ENCODE measurements around the gene PHLDB2.

PHLDB2 gene

DNA sequence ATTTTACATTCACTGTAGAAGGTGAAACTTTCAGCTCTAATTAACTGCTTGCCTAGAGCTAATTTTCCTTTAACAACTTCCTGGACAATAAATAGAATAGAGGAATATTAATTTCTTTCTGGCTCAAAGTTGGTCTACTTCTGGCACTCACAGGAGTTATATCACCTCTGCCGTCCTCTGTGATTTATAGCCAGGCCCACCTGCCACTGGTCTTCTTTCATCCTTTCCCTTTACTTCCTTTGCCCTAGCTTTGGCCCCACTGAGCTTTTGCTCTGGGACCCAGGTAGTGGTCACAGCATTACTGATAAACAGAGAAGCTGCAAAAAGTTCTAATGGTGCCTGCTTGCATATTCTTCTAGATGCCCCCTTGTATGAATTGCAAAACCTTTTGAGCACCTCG is 70.4 kb downstream of the PHLDB2 start:
- no peak for DNase-seq

DNA sequence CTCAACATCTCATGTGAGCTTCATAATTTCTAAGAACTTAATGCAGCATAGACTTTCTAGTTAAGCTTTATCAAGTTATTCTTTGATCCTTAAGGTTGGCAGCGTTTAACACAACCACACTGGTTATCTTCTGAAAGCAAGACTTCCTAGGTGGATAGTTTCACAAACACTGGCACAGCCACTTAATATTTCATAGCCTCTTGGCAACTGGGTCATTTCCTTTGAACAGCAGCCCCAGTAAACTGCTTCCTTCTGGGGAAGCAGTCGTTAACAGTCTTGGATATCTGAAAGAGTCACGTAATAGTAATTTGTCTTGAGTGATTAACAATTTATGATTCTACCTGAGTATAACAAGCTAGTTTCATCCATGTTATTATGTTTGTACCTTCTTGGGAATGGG is 73.9 kb downstream of the PHLDB2 start:
- no peak for DNase-seq

DNA sequence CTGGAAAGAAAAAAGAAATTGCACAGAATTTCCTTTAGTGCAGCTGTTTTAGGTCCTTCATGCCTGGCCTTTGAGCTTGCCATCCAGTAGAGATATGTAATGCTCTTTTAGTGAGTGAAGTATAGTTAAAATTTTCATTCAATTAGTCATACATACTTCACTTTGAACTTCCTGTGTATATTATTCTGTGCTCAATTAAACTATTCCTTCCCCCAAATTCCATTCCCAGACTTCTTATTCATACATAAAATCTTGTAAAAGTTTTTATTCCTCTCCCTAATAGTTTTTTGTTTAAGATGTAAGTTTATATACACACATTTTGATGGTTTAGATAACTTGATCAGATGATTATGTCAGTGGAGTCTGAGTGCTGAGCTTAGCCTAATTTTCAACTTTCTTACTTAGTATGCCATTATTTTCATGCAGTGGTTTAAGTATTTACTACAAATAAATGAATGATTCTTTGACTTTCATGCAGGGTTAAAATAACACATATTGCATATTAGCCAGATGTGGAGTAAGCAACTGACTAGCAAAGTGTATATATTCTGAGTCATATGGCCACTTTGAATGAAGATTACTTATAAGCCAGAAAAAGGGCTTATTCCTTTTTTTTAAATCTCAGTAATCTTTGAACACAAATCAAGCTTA is 77.3 kb downstream of the PHLDB2 start:
- DNase-seq = no peak

DNA sequence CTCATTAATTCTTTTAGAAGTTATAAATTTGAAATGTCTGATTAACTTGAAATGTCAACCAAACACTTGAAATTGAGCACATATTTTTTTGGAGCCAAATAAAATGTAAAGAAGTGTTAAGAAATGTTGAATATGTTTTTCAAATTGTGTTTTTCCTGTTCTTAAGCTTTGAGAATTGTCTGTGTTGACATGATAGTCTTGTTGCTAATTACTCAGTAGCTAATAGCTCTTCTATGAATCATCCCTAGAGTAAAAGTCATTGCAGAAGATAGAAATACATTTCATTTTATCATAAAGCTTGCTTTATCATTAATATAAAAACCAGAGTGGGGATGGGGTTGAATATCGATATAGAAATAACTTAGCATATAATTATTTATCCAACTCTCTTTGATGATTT is 77.9 kb downstream of the PHLDB2 start:
- DNase-seq = no peak

DNA sequence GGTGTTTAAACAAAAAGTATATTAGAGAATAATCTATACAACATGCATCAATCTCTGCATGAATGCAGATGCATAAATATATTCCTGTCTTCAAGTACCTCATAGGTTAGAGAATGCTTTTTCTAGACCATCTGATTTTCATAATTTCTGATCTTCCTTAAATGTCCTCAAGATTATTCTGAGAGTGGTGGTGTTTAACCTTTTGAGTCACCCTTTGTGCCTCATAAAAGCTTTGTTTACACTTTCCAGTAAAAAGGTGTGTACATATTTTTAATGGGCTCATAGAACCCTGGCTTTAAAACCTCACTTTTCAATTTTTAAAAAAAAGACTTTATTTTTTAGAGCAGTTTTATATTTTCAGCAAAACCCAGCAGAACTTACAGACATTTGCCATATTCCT is 78.8 kb downstream of the PHLDB2 start:
- DNase-seq = no peak

DNA sequence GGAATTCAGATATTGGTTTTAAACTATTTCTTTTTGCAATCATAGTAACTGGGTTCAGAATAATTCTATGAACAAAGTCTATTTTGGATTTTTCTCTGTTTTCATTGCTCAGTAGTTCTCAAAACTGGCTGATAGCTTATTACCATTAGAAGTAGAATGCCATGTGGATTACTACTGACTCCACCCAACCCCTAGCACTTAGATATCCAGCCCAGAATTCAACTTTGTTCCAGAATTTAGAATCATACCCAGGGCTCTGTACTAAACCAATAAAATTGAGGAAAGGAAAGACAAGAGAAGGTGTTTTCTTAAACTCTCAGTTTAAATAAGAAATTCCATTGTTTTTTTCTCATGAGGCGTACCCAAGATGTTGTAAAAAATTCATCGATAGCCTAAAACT is 80.8 kb downstream of the PHLDB2 start:
- DNase-seq = no peak

DNA sequence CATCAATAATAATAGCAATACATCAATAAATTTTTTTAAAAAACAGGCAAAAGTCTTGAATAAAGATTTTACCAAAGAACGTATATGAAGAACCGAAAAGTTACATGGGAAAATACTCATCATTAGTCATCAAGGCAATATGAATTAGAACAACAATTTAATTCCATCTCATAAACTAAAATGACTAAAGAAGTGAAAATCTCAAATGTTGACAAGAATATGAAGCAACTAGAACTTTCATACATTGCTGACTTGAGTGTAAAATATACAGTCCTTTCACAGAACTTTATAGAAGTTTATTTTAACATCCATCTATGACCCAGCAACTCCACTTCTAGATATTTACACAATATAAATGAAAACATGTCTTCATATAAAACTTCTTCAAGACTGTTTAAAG is 84.5 kb downstream of the PHLDB2 start:
- DNase-seq = no peak

DNA sequence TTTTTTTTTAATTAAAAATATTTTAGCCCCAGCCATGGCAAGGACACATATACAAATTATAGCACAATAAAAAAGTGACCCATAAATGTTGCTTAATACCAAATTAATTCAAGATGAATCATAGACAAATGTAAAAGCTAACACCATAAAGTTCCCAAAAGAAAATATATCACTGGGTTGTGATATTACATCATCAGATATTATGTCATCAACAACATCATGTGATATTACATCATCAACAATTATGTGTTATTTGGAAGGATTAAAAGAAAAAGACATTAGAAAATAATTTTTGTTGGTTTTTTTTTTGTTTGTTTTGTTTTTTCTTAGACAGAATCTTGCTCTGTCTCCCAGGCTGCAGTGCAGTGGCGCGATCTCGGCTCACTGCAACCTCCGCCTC is 85.3 kb downstream of the PHLDB2 start:
- DNase-seq = no peak

DNA sequence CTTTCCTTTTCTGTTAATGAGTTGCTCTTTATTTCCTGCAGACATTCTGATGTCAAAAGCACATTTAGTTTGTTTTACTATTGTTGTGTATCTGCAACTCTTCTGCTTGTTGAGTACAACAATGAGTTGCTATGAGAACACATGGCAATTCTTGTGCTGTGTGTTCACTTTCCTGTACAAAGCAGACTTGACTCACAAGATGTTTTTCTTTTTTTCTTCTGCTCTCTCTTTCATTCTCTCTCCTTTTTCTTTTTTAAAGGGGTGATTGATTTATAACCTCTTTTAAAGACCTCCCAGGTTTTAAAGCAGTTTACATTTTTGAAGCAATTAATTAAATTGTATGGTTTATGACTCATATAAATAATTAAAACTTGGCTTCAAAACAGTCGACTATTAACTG is 88.2 kb downstream of the PHLDB2 start:
- DNase-seq = no peak

DNA sequence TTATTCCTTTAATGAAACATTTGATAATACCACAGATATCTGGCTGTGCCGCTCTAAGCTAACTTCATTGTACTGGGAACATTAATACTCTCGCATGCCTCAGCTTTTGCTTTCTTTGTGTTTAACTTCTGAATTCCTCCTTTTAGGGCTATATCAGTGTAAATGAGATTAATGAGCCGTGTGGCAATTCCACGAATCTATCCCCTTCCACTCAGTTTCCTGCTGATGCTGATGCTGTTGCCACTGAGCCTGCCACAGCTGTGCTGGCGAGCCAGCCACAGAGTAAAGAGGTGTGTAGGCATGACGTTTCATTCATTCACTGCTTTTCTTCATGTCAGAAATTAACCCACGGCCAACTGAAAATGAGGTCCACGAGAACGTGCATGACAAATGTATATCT is 89.7 kb downstream of the PHLDB2 start:
- no peak for DNase-seq

DNA sequence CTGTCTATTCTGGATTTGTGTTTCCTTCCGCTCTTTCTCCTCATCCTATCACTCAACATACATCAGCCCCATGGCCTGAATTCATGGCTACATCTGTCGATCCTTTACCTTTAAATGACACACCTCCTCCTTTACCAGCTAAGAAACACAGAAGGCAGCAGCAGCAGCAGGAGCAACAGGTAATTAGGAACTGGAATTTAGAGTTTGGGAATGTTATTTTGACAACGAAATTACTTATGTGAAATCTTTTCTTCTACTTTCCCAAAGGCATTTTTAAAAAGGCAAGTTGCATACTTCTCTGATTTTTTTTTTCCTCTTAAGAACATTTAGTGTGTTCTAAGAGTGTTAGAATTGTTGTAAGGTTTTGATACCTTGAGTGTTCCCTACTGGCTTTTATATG is 90.6 kb downstream of the PHLDB2 start:
- no peak for DNase-seq

DNA sequence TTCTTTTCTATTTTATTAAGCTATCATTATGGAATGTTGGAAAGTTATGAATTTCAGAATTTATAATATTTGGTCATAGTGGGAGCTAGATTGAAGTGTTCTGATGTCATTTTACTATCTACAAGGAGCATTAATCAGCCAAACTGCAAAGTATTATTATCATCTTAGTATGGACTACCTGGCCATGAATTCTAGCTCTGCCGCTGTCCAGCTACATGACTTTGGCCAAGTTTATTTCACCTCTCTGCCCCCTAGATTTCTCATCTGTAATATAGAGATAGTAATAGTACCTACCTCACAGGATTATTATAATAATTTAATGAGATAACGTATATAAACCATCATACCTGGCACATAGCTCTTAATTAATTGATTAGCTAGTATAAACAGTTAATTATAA is 92.0 kb downstream of the PHLDB2 start:
- DNase-seq = no peak

DNA sequence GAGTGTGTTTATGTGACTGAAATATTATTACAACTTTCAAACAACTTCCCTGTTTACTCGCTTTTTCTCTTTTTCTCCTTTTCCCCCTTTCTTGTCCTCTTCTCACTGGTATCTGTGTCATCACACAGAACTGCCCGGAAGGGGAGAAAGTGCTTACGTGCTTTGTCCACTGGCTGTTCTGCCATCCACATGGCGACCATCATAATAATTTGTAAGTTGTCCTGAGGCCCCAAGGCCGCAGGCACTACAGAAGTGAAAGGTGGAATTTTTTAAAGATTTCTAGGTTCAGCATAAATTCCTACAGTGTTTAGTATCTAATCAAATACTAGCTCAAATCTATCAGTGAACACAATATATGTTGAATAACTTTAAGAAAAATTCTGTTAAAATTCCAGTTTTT is 93.0 kb downstream of the PHLDB2 start:
- no peak for DNase-seq

DNA sequence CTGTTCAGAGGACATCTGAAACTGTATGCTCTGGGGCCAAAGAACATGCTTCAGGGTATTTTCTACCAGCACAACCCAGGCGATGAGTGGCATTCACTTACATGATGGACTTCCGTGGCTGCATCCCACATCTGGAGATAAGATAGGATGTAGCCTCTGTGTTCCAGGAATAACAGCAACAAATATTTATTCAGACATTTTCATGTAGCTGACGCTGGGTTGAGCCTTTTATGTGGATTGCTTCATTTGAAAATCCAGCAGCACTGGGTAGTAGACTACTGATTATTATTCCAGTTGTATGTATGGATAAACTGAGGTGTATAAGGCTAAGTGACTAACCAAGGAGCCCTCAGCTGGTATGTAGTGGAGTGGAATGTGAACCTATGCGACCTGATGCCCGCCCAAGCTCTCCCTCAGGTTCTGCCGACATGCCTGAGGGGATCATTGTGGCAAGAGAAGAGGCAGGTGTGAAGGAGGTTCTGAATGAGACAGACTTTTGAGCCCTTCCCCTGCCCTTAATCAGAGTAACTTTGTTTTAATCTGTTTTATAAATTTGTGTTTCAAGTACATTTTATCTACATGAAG is 93.9 kb downstream of the PHLDB2 start:
- DNase-seq = no peak

DNA sequence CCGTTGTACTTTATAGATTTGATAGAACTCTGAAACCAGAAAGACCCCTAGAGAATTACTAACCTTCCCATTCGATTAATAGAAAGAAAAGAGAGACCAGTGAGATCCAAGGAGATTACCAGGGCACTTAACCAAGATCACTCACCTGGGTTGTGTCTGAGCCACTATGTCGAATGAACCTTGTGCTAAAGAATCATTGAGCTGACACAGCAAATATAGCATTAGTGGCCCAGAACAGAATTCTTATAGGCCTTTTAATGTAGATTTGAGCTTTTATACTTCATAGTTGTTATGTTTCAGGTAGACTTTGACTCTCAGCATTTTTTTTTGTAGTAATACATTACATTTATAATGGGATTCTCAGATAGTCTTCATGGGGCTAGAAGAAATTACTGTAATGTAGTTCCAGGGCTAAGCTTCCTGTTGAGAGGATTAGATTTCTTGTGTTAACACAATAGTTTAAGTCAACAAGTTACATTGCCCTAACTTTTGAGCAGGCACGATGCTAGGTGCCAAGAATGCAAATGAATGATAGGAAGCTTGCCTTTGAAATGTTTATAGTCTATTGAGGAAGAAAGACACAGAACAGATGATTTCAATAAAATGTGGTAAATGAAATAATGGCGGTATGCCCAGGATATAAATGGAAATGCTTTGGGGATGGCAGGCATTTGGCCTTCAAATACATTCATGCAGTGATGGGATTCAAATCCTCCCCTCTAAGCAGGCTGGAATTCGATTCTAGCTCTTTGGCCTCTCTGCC is 95.3 kb downstream of the PHLDB2 start:
- no peak for DNase-seq

DNA sequence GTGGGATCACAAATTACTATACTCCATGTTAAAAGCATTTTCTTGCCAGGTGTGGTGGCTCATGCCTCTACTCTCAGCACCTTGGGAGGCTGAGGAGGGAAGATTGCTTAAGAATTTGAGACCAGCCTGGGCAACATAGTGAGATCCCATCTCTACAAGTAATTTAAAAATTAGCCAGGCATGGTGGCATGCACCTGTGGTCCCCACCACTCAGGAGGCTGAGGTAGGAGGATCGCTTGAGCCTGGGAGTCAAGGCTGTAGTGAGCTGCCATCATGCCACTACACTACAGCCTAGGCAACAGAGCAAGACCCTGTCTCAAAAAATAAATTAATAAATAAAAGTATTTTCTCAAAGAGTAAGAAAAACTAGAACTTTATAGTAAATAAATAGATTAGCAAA is 96.8 kb downstream of the PHLDB2 start:
- DNase-seq = no peak

DNA sequence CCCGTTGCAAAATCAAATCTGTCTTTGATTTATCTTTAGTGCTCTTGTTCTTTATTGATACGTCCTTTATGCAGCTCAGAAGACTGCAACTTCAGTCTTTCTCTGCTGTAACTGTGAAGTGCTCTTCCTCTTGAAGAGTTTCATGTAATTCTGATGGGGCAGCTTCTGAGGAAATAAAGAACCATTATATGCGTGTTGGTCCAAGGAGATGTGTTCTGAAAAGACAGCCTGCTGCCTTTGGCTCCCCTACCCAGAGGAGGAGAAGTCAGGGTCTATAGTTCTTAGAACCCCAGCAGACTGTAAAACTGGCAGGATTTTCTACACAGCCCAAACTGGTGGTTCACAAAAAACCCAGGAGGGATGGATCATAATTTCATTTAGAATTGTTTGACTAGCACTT is 97.4 kb downstream of the PHLDB2 start:
- no peak for DNase-seq

DNA sequence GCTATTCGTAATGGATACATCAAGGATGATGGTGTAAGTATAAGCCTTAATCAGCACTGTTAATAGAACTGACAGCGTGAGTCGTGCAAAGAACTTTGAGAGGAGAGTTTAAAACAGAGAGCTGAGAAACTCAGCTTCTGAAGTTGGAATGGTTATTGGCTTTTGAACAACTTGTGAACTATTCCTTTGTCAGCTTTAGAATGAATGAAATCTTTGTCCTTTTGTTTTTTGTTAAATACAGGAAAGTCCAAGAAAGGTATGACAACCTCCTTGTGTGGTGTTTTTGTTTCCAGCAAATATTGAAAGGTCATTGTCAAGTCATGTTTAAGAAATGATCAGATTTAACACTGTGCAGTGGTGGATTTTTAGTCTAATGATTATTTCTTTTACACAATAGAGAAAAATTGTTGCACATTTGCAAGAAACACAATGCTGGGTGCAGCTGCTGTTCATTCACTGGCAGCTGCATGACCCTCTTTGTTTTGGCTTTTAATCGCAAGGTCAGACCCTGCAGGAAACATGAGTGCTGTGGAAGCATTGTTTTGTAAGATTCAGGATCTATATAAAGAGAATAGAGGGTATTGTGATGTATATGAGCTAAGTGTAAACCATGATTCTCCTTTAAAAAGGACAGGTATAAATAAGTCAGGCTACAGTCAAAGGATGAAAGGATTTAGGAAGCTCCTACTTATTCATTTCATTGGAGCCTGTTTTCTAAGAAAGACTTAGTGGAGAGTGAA is 98.1 kb downstream of the PHLDB2 start:
- no peak for DNase-seq

DNA sequence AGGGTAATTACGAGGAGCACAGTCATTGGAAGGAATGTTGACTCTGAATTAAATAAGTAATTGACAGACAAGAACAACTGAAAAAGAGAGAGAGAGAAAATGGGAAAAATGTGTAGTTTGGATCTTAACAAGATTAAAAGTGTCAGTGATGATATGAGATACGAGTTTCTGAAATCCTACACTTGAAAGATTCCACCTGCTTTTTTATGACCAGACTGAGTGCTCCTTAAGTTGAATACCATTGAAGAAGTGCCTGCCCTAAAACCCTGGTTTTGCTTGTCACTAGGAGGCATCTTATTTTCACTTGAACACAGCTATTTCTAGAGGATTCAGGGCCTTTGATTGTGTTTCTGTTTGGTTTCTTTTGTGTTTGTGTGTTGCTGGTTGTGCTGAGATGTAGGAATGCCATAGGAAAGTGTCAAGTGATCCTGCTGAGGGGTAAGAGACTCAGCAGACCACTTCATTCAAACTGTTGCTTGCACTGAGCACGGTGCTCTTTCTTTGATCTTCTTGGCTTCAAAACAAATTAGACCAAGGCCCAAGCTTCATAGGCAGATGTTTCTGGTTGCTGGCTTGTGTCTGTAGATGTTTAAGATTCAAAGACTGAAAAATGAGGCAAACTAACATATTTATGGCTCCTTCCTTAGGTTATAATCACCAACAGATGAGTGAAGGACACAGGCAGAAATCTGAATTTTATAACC is 102.5 kb downstream of the PHLDB2 start:
- no peak for DNase-seq

DNA sequence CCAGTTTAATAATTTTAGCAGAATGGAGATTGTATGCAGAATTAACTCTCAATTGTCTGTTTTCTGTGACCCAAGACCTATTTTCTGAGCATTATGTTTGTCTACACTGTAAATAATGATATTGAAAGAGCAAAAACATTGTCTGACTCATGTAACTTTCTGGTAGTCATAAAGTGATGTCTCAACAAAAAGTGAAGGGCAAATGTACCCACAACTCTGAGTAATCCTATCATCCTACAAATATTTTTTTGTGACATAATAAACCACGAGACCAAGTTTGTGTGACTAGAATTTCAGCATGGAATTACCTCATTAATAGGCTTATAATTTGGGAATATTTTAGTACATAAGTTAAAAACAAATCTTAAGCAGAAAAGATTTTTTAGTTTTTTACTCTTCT is 104.4 kb downstream of the PHLDB2 start:
- no peak for DNase-seq

DNA sequence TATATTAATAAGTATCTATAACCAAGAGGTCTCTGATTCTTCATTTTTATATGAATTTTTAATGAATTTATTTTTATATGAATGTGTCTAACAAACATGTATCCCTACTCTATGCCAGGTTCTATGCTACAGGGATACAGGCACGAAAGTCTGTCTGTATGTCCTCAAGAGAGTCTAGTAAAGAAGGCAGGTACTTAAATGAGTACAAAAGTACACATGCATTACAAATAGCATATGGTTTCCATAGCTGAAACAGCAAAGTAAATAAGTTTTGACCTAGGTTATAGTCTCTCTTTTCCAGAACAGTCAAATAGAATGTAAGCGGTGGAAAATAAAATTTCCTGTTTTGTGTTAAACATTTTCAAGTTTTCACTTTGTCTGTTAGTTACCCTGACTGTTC is 106.4 kb downstream of the PHLDB2 start:
- DNase-seq = no peak

DNA sequence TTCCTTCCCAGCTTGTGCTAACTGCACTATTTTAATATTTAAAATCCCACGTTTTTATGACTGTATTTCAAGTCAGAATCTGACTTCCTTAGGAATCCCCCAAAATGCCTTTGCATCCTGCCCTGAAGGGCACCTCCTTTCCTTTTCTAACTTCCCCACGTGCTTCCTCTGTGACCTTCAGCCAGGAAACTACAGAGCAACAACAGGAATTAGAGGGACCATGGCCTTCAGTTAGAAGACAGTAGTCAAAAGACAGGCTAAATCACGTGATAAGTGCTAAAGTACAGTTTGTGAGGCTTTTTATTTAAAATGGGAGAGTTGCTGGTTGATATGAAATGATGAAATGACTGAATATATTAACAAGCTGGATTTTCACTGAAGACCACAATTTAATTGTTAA is 108.0 kb downstream of the PHLDB2 start:
- DNase-seq = no peak

DNA sequence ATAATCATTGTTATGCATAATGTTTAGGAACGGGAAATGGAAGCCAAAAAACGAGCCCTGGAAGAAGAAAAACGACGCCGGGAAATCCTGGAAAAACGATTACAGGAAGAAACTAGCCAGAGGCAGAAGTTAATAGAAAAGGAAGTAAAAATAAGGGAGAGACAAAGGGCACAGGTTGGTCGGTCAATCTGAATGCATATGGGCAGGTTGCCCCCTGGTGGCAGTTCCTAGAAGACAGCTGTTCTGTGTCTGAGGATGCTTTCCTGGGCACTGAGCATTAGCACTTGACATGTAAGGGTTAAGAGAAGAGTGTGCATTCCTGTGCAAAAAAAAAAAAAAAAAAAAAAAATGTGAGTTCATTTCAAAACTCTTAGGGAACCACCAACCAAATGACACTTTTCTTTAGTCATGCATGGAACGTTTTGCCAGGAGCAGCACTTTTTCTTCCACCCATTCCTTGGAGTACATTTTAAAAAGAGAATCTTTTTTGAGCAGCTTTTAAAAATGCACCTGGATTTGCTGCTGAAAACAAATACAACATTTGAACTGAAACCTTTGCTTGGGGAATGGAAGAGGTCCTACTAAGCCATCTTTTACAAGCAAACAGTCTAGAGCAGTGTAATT is 108.7 kb downstream of the PHLDB2 start:
- peak; percentile 51 for DNase-seq

All from NCI-H187 treated with DMSO at 0.1 percent for 48 hours (cell line).